ENCODE results near the gene SCN4B.

The SCN4B gene

DNA sequence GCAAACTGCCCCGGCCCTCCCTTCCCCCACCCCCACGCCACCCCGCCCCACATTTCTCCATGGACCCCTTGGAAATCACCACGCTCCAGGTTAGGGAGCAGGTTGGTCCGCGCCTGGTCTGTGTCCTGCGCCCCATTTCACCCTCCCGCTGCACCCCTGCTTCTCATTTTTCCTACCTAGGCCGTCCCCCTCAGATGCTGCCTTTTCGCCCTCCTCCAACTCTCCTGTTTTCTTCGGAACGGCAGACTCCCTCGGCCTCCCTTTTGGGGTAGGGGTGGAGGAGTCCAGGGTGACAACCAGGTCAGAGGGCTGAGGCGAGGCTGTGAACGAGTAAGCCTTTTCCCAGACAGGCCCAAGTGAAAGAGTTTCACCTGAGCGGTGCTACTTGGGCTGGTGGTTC lies 893 bp upstream of the SCN4B start:
- DNase-seq (ENCODE audit: low read depth in 2 of 3, low spot score in 1 of 3): no peak

DNA sequence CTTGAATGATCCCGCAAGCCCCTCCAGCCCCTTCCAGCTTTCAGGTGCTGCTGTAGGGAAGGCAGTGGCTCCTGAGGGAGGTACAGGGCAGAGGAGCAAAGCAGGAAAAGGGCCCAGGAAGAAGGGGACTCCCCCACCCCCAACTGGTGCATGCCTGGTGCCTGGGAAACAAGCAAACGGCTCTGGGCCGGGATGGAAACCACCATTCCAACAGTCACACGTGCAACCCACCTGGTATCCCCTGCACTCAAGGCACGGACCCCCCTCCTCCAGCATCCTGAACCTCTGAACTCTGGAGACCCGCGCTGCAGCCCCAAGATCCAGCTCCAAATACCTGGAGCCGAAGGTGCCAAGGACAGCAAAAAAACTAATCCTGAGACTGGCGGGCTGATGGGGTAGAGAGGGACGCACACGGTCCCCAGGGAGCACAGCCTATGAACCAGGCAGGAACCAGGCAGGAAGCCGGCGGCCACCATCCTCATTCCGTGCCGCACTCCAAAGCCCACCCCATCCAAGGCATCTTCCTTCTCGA lies 537 bp downstream of the SCN4B start:
- DNase-seq (ENCODE audit: low read depth in 2 of 3, low spot score in 1 of 3): no peak

DNA sequence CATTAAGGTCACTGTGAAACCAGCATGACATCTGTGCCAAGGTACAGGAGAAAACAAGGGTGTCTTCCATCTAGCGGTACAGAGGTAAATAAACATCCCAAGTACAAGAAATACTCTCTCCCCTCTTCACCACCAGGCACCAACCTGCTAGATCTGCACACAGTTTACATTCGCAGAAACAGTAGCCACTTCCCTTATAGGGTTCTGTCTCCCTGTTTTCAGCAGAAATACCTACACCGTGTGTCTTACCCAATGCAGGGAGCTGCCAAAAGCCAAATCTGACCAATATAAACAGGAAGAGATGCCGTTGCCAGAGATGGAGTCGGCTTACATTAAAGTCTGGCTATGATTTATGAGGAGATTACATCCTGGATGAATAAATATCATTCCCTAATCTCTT lies 1.2 kb downstream of the SCN4B start:
- DNase-seq (ENCODE audit: low read depth in 2 of 3, low spot score in 1 of 3): no peak

DNA sequence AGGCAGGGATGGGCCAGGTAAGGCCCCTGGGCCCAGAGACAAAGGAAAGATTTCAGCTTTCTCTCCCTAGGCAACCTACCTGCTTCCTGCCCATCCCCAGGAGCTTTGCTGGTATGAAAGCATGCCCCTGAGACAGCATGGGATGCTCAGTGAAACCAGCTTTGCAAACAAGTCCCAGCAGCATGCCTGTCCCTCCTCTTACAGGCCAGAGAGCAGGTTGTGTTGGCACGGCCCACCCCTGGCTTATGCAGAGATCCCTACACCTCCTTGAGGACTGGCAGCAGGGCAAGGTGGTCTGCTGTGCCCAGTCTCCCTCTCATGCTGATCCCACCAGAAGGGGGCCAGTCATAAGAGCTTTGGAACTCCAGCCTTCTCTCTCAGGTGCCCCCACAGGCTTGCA lies 3.1 kb downstream of the SCN4B start:
- no peak for DNase-seq (ENCODE audit: low read depth in 2 of 3, low spot score in 1 of 3)

DNA sequence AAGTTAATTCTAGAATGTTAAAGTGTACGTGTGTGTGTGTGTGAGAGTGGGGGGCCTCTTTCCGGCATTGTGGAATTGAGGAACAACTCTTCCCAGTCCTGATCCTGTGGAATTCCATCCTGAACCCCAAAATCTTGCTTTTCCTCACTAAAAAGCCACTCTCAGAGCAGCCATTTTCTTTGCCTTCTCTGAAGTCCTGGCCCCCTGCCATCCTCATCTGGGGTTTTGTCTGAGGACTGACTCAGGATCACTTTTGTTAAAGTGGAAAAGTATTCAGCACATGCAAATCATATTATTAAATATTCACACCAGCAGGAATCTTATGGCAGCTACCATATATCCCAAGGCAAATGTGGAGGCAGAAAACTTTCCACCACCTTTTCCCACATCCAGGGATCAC lies 3.8 kb downstream of the SCN4B start:
- no peak for DNase-seq (ENCODE audit: low read depth in 2 of 3, low spot score in 1 of 3)

DNA sequence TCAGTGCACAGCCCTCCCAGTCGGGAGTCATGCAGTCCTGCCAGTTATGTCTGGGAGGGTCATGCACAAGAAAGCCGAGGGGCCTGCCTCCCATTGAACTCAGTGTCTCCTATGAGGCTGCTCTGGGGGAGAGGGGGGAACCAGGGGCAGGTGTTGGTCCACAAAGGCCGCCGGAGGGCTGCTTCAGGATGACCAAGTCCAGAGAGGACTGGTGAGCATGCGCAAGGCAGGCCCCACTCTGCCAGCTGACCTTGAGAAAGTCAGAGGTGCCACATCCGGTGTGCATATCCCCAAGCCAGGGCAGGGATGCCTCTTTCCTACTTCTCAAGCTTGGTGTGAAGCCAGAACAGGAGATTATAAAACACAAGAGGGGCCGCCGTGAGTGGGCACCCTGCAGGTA lies 4.4 kb downstream of the SCN4B start:
- DNase-seq (ENCODE audit: low read depth in 2 of 3, low spot score in 1 of 3): no peak

DNA sequence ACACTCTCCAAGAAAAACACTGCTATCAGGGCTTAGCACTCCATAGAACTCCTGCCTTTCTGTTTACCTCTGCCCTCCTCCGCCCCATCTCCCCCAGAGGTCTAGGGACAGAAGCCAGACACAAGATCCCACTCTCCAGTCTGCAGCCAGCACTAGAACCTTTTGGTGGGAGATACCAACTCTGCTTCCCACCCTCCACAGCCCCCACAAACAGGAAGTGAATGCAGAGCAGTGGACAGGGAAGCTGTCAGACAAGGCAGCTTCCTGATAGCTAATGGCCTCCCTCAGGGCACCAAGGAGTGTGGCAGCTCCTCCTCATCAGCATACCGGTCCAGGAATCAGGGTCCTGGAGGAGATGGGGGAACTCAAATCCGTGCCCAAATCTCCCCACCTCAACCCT lies 5.1 kb downstream of the SCN4B start:
- DNase-seq (ENCODE audit: low read depth in 2 of 3, low spot score in 1 of 3): no peak

DNA sequence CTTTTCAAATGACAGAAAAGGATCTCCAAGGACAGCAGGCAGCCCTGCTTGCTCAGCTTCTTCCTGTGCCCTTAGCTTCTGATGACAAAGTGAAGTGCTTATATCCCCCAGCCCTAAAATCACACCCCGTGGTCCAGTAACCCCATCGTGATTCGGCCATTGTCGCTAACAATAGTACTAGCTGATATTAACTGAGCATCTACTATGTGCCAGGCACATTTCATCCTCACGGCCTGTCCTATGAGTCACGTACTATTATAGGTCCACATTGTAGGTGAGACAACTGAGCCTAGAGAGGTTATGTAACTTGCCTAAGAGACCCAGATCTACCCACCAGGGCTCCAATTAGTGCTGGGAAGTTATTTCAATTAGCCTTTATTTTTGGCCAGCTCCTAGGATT lies 6.1 kb downstream of the SCN4B start:
- no peak for DNase-seq (ENCODE audit: low read depth in 2 of 3, low spot score in 1 of 3)

DNA sequence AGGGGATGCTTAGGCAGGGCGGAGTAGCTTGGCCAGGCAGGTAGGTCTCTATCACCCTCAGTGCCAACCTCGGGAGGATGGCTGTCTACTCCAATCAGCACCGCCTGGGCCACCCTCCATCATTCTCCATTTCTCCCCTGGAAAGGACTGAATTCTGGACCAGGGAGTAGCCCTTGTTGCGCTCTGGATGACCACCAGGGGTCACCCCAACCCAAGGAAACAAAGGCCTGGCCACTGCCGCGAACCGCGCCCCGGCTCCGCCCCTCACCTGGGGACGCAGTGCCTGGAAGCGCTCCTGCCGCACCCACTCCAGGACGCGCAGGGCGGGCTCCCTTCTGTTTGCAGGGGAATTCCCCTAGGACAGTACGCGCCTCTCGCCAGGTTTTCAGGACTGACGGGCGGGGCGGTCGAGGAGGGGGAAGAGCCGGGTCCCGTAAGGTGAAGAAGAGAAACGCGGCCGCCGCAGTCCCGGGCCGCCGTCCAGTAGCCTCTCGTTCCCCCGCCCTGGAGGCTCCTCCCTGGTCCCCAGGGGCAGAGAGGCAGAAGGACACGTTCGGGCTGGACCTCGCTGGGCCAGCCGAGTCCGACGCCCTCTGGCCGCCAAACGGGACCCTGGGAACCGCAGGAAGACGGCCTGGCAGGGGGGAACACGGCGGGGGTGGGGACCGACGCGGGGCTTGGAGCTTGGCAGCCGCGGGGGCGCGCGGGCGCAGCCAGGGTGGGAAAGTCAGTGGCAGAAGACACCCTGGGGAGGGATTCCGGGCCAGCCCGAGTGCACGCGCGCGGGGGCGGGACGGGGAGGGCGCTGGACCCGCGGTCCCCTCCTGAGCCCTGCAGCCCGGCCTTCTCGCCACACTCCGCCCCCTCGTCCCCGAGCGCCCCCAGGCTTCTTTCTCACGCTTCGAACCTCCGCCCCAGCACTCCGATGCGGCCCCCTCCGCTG lies 7.1 kb downstream of the SCN4B start:
- peak; percentile 78 to 91 (median 86) for DNase-seq (ENCODE audit: low read depth in 2 of 3, low spot score in 1 of 3)

DNA sequence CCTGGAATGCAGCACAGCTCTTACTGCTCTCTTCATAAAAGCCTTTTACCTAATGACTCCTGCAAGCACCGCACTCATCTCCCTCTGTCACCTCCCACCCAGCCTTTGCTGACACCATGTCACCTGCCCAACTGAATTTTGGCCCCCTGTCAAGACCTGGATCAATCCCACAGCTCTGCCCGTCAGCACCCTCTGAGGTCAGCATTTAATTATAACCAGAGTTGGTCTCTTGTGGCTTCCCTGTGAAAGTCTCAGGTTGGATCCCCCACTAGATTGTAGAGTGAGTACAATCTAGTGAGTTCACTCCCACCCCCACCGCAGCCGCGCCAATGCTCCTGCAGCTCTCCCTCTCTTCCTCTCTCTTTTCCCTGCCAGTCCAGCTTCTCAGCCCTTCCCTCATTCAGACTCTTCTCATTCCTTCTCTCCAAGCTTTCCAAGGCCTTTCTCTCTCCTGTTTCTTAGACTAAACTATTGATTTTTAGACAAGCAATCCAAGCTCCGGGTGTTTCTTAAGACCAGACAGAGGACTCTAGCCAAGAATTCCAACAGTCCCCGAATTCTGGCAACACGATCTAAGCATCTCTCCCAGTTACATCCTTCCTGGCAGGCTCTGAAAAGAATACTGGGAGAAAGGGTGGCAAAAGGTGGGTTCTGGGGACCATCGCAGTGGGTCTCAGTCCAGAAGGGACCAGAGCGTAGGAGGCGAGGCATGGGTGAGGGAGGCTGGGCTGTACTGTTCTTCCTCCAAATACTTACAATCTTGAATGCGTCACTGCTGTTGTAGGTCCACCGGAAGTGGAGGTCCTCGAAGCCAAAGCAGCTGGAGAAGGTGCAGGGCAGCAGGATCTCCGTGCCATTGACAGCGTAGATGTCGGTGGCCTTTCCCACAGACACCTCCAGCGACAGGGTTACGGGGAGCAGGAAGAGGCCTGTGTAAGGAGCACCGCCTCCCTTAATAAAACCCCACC lies 8.0 kb downstream of the SCN4B start:
- DNase-seq (ENCODE audit: low read depth in 2 of 3, low spot score in 1 of 3): no peak

DNA sequence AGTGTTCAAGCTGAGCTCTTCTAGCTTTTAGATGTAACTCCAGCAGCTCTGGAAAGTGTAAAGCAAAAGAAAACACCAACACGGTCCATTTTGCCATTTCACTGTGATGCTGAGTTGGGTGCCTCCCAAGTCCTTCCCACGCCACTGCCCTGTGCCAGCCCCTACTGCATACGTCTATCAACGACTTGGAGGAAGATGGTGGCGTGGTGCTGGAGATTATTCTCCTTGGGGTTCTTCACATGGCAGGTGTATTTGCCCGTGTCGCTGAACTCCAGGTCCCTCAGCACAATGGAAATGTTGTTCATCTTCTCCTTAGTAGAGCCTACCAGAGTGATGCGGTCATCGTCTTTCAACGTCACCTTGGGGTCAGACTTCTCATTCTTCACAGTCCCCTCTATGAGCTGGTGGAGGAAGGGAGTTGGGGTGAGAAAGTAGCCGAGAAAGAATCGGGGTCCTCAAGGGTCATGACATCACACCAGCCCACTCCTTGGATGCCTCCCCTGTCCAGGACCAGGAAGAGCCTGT lies 8.9 kb downstream of the SCN4B start:
- no peak for DNase-seq (ENCODE audit: low read depth in 2 of 3, low spot score in 1 of 3)

DNA sequence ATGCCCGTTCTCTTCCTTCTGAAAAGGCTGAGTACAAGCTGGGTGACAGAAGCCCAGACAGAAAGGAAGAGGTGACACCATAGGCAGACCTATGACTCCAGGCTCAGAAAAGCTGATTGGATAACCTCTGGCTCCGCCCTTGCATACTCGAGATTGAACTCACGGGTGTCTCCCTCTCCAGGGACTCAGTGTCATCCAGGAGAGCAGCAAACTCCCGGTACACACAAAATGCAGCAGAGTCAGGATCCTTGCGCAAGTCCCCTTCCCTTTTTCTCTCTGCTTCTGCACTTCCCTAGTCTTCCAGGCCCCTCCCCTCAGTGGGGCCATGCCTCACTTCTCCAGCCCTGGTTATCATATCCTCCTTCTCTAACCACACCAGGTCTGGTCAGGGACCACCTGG lies 9.8 kb downstream of the SCN4B start:
- no peak for DNase-seq (ENCODE audit: low read depth in 2 of 3, low spot score in 1 of 3)

DNA sequence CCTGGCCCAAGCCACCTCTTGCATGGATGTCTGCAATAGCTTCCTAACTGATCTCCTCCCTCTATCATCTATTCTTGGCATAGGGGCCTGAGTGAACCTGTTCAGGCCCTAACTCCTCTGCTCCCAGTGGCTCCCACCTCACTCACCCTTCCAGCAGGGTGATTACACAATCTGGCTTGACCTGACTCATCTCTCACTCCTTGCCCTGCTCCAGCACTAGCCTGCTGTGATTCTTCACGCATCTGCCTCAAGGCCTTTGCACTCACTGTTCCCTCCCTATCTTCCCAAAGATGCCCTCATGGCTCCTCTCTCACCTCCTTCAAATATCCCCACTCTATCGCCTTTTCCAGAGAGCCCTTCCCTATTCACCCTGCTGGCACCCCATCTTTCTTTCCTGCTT lies 10.5 kb downstream of the SCN4B start:
- no peak for DNase-seq (ENCODE audit: low read depth in 2 of 3, low spot score in 1 of 3)

DNA sequence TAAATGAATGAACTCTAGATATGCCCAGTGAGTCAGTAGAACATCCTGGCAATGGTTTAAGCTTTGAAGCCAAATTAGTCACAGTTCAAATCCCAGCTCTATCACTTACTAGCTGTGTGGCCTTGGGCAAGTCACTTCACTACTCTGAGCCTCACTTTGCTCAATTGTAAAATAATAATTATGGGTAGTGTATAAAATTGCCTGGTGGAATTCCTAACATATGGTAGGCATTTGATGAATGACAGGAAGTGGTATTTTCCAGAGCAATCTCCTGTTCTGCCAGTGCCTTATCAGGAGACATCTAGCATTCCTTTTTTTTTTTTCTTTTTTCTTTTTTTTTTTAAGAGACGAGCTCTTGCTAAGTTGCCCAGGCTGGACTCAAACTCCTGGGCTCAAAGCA lies 13.0 kb downstream of the SCN4B start:
- no peak for DNase-seq (ENCODE audit: low read depth in 2 of 3, low spot score in 1 of 3)

DNA sequence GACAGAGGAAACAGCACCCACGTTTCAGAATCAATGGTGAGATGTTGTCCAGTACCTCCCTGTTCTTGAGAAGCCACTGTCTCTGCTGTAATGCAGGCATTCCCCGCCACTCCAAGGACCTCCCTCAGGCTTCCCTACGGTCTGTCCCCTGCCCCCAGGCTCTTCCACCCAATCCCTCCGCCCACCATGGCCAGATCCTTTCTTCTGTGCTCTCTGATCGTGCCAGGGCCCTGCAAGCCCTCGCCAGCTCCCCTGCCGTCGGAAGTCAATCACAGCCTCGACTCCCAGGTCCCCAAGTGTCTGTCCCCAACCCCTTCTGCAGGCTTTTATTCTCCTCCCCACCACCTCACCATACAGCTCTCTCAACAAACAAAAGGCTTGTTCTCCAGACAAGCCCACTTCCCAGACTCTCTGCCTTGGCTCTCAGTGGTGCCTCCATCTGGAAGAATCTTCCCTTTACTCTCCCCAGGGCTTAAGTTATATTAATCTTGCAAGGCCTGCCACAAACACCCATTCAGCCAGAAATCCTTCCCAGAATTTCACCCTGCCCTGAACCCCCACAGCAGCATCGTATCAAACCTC lies 13.7 kb downstream of the SCN4B start:
- DNase-seq (ENCODE audit: low read depth in 2 of 3, low spot score in 1 of 3): no peak

DNA sequence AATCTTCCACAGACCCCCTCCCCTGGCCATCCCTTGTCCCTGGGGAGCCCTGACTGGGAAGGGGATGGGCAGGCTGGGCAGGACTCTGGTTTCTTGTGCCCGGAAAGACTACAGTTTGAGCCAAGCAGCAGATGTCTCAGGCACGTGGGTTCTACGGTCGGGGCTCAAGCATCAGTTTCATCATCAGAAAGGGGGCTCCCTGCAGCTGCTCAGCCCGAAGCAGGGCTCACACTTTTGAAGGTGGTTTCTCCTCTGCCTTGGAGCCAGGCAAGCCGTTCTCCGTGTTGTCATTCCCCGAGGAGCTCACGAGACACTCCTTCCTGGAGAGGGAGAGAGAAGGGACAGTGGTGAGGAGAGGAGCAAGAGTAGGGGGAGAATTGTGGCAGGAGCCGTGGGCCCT lies 15.8 kb downstream of the SCN4B start:
- DNase-seq (ENCODE audit: low read depth in 2 of 3, low spot score in 1 of 3): no peak

DNA sequence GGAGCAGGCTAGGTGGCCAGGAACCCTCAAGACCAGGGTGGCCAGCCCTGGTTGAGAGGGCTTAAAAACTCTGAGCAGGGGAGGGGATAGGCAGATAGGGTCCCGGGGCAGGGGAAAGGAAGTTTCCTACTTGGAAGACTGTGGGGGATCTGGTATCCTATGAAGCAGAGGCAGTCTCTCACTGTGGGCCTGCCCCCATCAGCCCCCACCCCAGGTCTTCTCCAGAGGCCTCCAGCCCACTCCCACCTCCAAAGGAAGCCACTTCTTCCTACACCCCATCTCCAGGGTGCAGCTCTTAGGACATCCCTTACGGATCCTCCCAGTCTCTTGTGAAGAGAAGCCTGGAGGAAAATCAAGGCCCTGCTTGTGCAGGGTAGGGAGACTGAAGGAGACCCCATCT lies 16.3 kb downstream of the SCN4B start:
- no peak for DNase-seq (ENCODE audit: low read depth in 2 of 3, low spot score in 1 of 3)

DNA sequence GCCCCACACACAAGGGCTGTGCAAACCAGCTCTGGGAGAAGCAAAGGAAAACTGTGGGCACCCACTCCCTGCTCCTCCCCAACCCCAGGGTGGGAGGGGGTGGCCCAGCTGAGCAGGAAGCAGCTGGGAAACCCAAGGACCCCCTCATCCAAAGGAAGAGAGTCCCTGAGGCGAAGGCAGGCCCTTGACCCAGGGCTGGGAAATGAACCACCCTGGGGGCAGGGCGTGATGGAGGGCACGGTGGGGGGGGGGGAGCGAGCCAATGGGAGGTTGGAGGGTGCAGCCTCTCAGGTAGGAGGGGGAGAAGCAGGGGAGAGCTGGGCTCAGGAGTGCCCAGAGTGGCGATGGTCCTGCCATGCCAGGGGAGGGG lies 16.8 kb downstream of the SCN4B start:
- DNase-seq (ENCODE audit: low read depth in 2 of 3, low spot score in 1 of 3): no peak

DNA sequence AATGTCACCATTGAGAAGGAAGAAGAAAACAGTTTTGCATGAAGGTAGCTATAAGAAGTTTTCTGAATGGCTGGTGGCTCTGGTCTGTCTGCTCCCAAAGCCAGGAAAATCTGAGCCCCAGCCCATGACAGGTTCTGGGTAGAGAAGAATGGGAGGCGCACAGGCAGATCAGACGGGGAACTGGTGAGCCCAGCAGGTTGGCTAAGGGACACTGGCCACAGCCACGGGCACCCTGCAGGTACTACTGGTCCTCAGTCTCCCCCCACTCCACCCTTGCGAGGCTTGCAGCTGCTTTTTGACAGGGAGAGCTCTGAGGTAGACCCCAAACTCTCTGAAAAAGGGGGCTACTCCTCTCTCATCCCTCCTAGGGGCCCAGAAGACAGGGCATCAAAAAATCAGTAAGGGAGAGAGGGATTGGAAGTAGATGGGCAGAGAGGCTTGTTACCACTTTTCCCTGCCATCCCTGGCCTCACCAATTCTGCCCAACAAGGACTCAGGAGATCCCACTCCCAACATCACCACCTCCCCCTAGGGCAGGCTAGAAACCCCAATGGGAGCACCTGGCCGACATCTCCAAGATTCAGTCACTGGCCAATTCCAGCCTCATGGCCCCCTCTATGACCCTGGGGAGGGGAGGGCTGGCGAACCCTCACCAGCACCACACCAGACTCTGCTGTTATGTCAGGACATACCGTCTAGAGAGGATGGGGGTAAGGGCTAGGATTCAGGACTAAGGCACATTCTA lies 17.4 kb downstream of the SCN4B start:
- DNase-seq (ENCODE audit: low read depth in 2 of 3, low spot score in 1 of 3): no peak

DNA sequence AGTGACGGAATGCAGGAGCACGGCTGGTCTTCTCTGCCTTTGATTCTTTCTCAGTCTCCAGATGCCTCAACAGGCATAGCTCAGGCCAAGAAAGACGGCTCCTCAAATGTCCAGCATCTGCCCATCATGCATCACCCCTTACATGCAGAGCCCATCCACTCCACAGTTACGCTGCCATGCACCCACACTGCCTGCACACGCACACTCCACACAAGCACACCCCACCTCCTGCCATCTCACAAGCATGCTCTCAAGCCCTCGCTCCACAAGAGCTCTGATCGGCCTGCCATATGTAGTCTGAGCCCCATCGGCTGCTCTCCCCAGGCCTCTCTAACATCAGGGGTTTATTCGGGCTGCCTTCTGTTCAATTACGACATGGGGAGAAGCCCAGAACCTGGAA lies 18.8 kb downstream of the SCN4B start:
- no peak for DNase-seq (ENCODE audit: low read depth in 2 of 3, low spot score in 1 of 3)

Measured in stimulated activated CD4-positive, alpha-beta T cell treated with anti-CD3 and anti-CD28 coated beads, Interleukin-12 subunit alpha, Interleukin-12 subunit beta, amount 100 ng/mL, for 48 hours (primary cell).